ENCODE measurements around the gene TCF7L2. TPM values are rescaled to one million over a fixed set of nuclear protein-coding genes. Genes with fewer than 3 reads are reported as not detected.

TCF7L2 gene
- total RNA-seq, 4 donors from 2014 or later: 4.0 to 13.2 (median 6.4) TPM

- intact Hi-C loops (cut with DNase I): no loop called here
- no peak for TF ChIP-seq POLR2A (IDR thresholded peaks at IDR 0.05)
- TF ChIP-seq CTCF (IDR thresholded peaks at IDR 0.05): no peak
- no peak for DNase-seq
- H3K27me3 ChIP-seq: no peaks in the 10 kb centered on the region
- 59 to 67% methylated on average over 5 of the region's 5 CpGs for WGBS, 2 donors
- H3K9me3 ChIP-seq: no peaks in the 10 kb centered on the region
- H3K36me3 ChIP-seq: peaks cover 0 to 7% (median 0%) of the 10 kb centered on the region in 3 donors
- H3K27ac ChIP-seq: no peak overlapping the region
- peaks cover 9 to 74% (median 48%) of the 10 kb centered on the region in 3 donors for H3K4me1 ChIP-seq
- no peak overlapping the region for H3K4me3 ChIP-seq
Observed at GRCh38 chr10:112989826-112990225, 39.8 kb downstream of the TCF7L2 start.

DNA sequence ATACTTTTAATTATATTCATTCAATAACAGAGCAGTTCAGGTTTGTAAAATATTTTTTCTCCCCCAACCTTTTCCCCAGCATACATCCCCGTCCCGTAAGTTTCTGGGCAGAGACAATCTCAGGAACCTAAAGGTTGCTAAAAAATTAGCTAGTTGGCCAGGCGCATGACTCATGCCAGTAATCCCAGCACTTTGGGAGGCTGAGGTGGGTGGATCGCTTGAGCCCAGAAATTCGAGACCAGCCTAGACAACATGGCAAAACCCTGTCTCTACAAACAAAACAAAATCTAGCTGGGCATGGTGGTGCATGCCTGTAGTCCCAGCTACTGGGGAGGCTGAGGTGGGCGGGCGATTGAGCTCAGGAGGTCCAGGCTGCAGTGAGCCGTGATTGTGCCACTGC is 40.2 kb downstream of the TCF7L2 start:
- no peak overlapping the region for H3K4me3 ChIP-seq
- no peaks in the 10 kb centered on the region for H3K27me3 ChIP-seq
- intact Hi-C loops (cut with DNase I): no loop called here
- no peak for DNase-seq
- peaks cover 8 to 72% (median 47%) of the 10 kb centered on the region in 3 donors for H3K4me1 ChIP-seq
- peaks cover 0 to 7% (median 0%) of the 10 kb centered on the region in 3 donors for H3K36me3 ChIP-seq
- no peak for TF ChIP-seq CTCF (IDR thresholded peaks at IDR 0.05)
- TF ChIP-seq POLR2A (IDR thresholded peaks at IDR 0.05): no peak
- no peaks in the 10 kb centered on the region for H3K9me3 ChIP-seq
- no peak overlapping the region for H3K27ac ChIP-seq
- WGBS, 2 donors: 65 to 66% methylated on average over 7 of the region's 8 CpGs

DNA sequence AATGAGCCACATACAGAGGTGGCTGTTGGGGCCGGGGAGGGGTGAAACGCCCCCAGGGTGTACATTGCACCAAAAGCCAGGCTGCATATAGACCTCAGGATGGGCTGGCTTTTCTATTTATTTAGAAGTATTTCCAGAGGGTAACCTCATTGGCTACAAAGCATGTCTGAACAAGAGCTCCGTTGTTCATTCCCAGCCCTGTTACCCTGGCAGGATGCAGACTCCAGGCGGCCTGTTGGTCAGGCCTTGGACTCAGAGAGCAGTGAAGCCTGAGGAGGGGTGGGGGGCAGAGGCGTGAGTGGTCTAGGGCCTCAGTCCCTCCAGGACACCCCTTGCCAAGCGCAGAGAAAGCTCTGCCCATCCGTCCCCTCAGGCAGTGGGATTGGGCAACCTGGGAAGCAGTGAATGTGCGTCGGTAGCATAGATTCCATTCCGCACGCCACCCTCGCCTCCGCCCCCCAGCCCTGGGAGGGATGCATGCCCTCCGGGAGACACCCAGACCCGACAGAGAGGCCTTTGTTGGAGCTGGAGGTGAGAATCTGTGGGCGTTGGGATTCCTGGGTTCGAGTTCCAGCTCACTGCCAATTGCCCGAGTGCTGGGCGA is 41.9 kb downstream of the TCF7L2 start:
- intact Hi-C loops (cut with DNase I): no loop called here
- Histone ChIP-seq H3K9me3 (no peaks in the 10 kb centered on the region), H3K27me3 (no peaks in the 10 kb centered on the region), H3K36me3 (peaks cover 0 to 7% (median 0%) of the 10 kb centered on the region in 3 donors), H3K27ac (peak overlapping the region in 2 of 4 donors; percentile 51 to 52), H3K4me3 (peak overlapping the region in 1 of 4 donors; percentile 7), H3K4me1 (peaks cover 0 to 61% (median 32%) of the 10 kb centered on the region in 3 donors)
- TF ChIP-seq POLR2A (IDR thresholded peaks at IDR 0.05): no peak
- TF ChIP-seq CTCF (IDR thresholded peaks at IDR 0.05): no peak
- DNase-seq: no peak
- 35 to 44% methylated on average over 4 to 5 of the region's 19 CpGs for WGBS, 2 donors

DNA sequence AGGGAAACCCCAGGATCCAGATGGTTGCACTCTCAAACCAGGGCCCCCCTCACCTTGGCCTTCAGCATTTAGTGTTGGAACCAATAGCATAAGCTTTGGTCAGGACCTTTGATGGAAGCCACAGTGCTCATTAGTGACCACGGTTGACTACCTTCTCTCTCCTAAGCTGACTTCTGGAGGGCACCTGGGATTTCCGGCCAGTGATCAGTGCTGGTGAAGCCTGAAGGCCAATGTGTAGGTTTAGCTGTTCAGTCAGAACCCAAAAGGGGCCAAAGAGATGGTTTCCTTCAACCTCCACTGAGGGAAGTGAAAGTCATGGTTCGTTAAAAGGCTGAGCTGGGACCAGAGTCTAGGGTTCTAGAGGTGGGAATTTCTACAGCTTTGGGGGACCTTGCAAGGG is 46.4 kb downstream of the TCF7L2 start:
- intact Hi-C loops (cut with DNase I): no loop called here
- Histone ChIP-seq H3K36me3 (peaks cover 0 to 1% (median 0%) of the 10 kb centered on the region in 3 donors), H3K9me3 (no peaks in the 10 kb centered on the region), H3K4me3 (no peak overlapping the region), H3K27me3 (no peaks in the 10 kb centered on the region), H3K27ac (no peak overlapping the region), H3K4me1 (peaks cover 6 to 54% (median 32%) of the 10 kb centered on the region in 3 donors)
- TF ChIP-seq POLR2A (IDR thresholded peaks at IDR 0.05): no peak
- TF ChIP-seq CTCF (IDR thresholded peaks at IDR 0.05): no peak
- WGBS, 2 donors: 67 to 75% methylated on average over 1 to 3 of the region's 3 CpGs
- DNase-seq: no peak

DNA sequence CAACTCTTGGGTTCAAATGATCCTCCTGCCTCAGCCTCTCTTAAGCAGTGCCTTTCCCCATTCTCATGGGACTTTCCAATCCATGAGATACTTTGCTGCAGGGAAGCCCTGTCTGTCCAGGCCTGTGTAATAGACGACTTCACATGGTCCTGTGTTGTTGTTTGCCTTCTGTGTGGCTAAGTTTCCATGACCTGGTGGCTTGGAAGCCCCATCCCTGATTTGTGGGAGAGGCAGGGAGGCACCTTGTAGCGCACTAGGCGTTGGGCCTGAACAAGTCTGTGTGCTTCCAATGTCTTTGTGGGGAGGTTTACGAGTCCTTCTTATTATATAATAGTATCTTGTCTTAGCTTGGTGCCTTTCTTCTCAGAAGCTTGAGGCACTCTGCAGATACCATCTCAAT is 49.1 kb downstream of the TCF7L2 start:
- Histone ChIP-seq H3K4me3 (no peak overlapping the region), H3K27me3 (no peaks in the 10 kb centered on the region), H3K36me3 (peaks cover 0 to 5% (median 0%) of the 10 kb centered on the region in 3 donors), H3K27ac (no peak overlapping the region), H3K9me3 (no peaks in the 10 kb centered on the region), H3K4me1 (peaks cover 6 to 56% (median 21%) of the 10 kb centered on the region in 3 donors)
- DNase-seq: no peak
- WGBS, 2 donors: 75% methylated on average over 4 of the region's 4 CpGs
- intact Hi-C loops (cut with DNase I): no loop called here
- TF ChIP-seq POLR2A (IDR thresholded peaks at IDR 0.05) (no peak), CTCF (IDR thresholded peaks at IDR 0.05) (no peak)
